ENCODE results near the gene CHL1. TPM values are rescaled to one million over a fixed set of nuclear protein-coding genes. Genes with fewer than 3 reads are reported as not detected.
A peak's percentile ranks its signal among the peaks of the same experiment; 100 is the strongest.

Gene CHL1
- total and polyA plus RNA-seq, 2 donors (not counting 1 experiment from before 2014, with no cell fraction given): 6.2 to 18.0 TPM

GRCh38 chr3:192215-192929 lies 4.2 kb upstream of the CHL1 start:
- Histone ChIP-seq H3K4me1 (ENCODE audit: control insufficient read depth in 2 of 2, insufficient read depth in 2 of 2, low read length in 2 of 2) (peaks cover 15% of the 10 kb centered on the region in 2 donors), H3K36me3 (replicated peaks in 1 of 2; ENCODE audit: control extremely low read depth in 1 of 2, control insufficient read depth in 1 of 2, extremely low read depth in 1 of 2, insufficient read depth in 2 of 2, low read length in 1 of 2) (no peaks in the 10 kb centered on the region), H4K20me1 (ENCODE audit: control insufficient read depth, insufficient read depth, low read length, poor library complexity, severe bottlenecking) (no peaks in the 10 kb centered on the region), H3K4me3 (ENCODE audit: control extremely low read depth in 1 of 5, extremely low read depth in 1 of 5, insufficient read depth in 1 of 5, low read depth in 2 of 5, low read length in 4 of 5) (no peak overlapping the region), H3K27ac (ENCODE audit: low read length in 2 of 2) (no peak overlapping the region), H3K27me3 (replicated peaks in 1 of 4; ENCODE audit: control extremely low read depth in 1 of 4, control insufficient read depth in 3 of 4, insufficient read depth in 4 of 4, low read length in 3 of 4) (peaks cover 0 to 11% (median 6%) of the 10 kb centered on the region in 4 experiments), H2AFZ (ENCODE audit: insufficient read depth, low read depth, low read length, poor library complexity, severe bottlenecking) (no peak overlapping the region), H3K4me2 (replicated peaks; ENCODE audit: low read depth, low read length, poor library complexity, severe bottlenecking) (no peak overlapping the region), H3K9me3 (ENCODE audit: control extremely low read depth in 1 of 3, control insufficient read depth in 2 of 3, insufficient read depth in 1 of 3, low read length in 2 of 3) (peaks cover 0 to 5% (median 2%) of the 10 kb centered on the region in 3 donors), H3K9ac (ENCODE audit: low read length) (no peak overlapping the region), H3K79me2 (ENCODE audit: control insufficient read depth, insufficient read depth, low read length) (no peaks in the 10 kb centered on the region)
- intact Hi-C loops (cut with micrococcal nuclease): loop anchor here (1.0 to 5.0 kb wide), 2 partner anchors 86 to 160 kb away; no protein-coding TSS in a partner anchor
- H3K4me1 Mint-ChIP-seq: peaks cover 10% of the 10 kb centered on the region
- H3K4me3 Mint-ChIP-seq: no peak overlapping the region
- H3K27me3 Mint-ChIP-seq: peaks cover 12% of the 10 kb centered on the region
- H3K9me3 Mint-ChIP-seq (ENCODE audit: insufficient read depth): no peaks in the 10 kb centered on the region
- TF ChIP-seq CTCF (IDR thresholded peaks at IDR 0.05) (no peak), EZH2 (IDR thresholded peaks at IDR 0.05; ENCODE audit: borderline replicate concordance, insufficient read depth, low read depth, low read length, poor library complexity, severe bottlenecking) (no peak)
- H3K27ac Mint-ChIP-seq: peak overlapping the region; percentile 46
- WGBS (ENCODE audit: insufficient coverage): 79% methylated on average over 19 of the region's 25 CpGs
- ChIA-PET POLR2A (no interaction called here), CTCF (interaction anchor here (1.5 kb wide), 1 partner anchor 162 kb away, joined by 4 read pairs; no protein-coding TSS in a partner anchor)
- ATAC-seq (ENCODE audit: low read depth) (peak; percentile 43), DNase-seq (peak; percentile 49)

GRCh38 chr3:194001-194400 lies 2.6 kb upstream of the CHL1 start:
- no peak overlapping the region for H3K4me3 ChIP-seq (ENCODE audit: control extremely low read depth in 1 of 5, extremely low read depth in 1 of 5, insufficient read depth in 1 of 5, low read depth in 2 of 5, low read length in 4 of 5)
- H3K4me1 ChIP-seq (ENCODE audit: control insufficient read depth in 2 of 2, insufficient read depth in 2 of 2, low read length in 2 of 2): peaks cover 21 to 26% of the 10 kb centered on the region in 2 donors
- ATAC-seq (ENCODE audit: low read depth) (no peak), DNase-seq (no peak)
- peaks cover 0 to 1% (median 0%) of the 10 kb centered on the region in 3 donors for H3K9me3 ChIP-seq (ENCODE audit: control extremely low read depth in 1 of 3, control insufficient read depth in 2 of 3, insufficient read depth in 1 of 3, low read length in 2 of 3)
- no peak overlapping the region for H3K27ac Mint-ChIP-seq
- no peak overlapping the region for H3K4me3 Mint-ChIP-seq
- no peak for TF ChIP-seq CTCF (IDR thresholded peaks at IDR 0.05)
- no peak for TF ChIP-seq EZH2 (IDR thresholded peaks at IDR 0.05; ENCODE audit: borderline replicate concordance, insufficient read depth, low read depth, low read length, poor library complexity, severe bottlenecking)
- no peak overlapping the region for H2AFZ ChIP-seq (ENCODE audit: insufficient read depth, low read depth, low read length, poor library complexity, severe bottlenecking)
- no peak overlapping the region for H3K27ac ChIP-seq (ENCODE audit: low read length in 2 of 2)
- ChIA-PET POLR2A (no interaction called here), CTCF (interaction anchor here (0.7 to 2.0 kb wide), 3 partner anchors 9 to 160 kb away, joined by 5 to 9 read pairs (median 7); no protein-coding TSS in a partner anchor)
- intact Hi-C loops (cut with micrococcal nuclease): loop anchor here (1.0 to 5.0 kb wide), 2 partner anchors 8 to 158 kb away; no protein-coding TSS in a partner anchor
- H3K79me2 ChIP-seq (ENCODE audit: control insufficient read depth, insufficient read depth, low read length): no peaks in the 10 kb centered on the region
- H3K4me1 Mint-ChIP-seq: peaks cover 12% of the 10 kb centered on the region
- no CpG with 5 or more reads among the region's 2 CpGs for WGBS (ENCODE audit: insufficient coverage)
- no peak overlapping the region for H3K4me2 ChIP-seq (replicated peaks; ENCODE audit: low read depth, low read length, poor library complexity, severe bottlenecking)
- peaks cover 0 to 24% (median 10%) of the 10 kb centered on the region in 4 experiments for H3K27me3 ChIP-seq (replicated peaks in 1 of 4; ENCODE audit: control extremely low read depth in 1 of 4, control insufficient read depth in 3 of 4, insufficient read depth in 4 of 4, low read length in 3 of 4)
- H3K9me3 Mint-ChIP-seq (ENCODE audit: insufficient read depth): no peaks in the 10 kb centered on the region
- H3K36me3 ChIP-seq (replicated peaks in 1 of 2; ENCODE audit: control extremely low read depth in 1 of 2, control insufficient read depth in 1 of 2, extremely low read depth in 1 of 2, insufficient read depth in 2 of 2, low read length in 1 of 2): no peaks in the 10 kb centered on the region
- no peak overlapping the region for H3K9ac ChIP-seq (ENCODE audit: low read length)
- H3K27me3 Mint-ChIP-seq: peaks cover 14% of the 10 kb centered on the region
- H4K20me1 ChIP-seq (ENCODE audit: control insufficient read depth, insufficient read depth, low read length, poor library complexity, severe bottlenecking): no peaks in the 10 kb centered on the region
